Midbrain (tissue), 1 donor: ENCODE results near the gene UQCC5.
"Not testable (repeated sequence)": the region's sequence is repeated elsewhere in the genome, so short reads cannot be mapped to it uniquely, and the experiment has no call there.

ENCODE experiments used
- DNase-seq: peaks from one replicate; lab custom pipeline; 2025; lab: John Stamatoyannopoulos, UW

Gene UQCC5

GRCh38 chr3:52523386-52524257 lies 12.8 kb upstream of the UQCC5 start:
- DNase-seq = no peak

- DNase-seq = no peak
Observed at GRCh38 chr3:52524258-52524751, 12.1 kb upstream of the UQCC5 start.

GRCh38 chr3:52524752-52525679 lies 11.4 kb upstream of the UQCC5 start:
- no peak for DNase-seq

- DNase-seq = no peak
Observed at GRCh38 chr3:52525680-52526561, 10.5 kb upstream of the UQCC5 start.

- DNase-seq = not testable (repeated sequence)
Observed at GRCh38 chr3:52526671-52527038, 9.8 kb upstream of the UQCC5 start.

- DNase-seq = no peak
Observed at GRCh38 chr3:52527039-52527731, 9.2 kb upstream of the UQCC5 start.

GRCh38 chr3:52527732-52528585 lies 8.4 kb upstream of the UQCC5 start:
- no peak for DNase-seq

GRCh38 chr3:52528586-52529375 lies 7.6 kb upstream of the UQCC5 start:
- no peak for DNase-seq

GRCh38 chr3:52529376-52530333 lies 6.8 kb upstream of the UQCC5 start:
- DNase-seq = no peak

GRCh38 chr3:52530918-52531826 lies 5.2 kb upstream of the UQCC5 start:
- no peak for DNase-seq

- no peak for DNase-seq
Observed at GRCh38 chr3:52531860-52532516, 4.4 kb upstream of the UQCC5 start.

GRCh38 chr3:52532517-52532837 lies 3.9 kb upstream of the UQCC5 start:
- no peak for DNase-seq

- no peak for DNase-seq
Observed at GRCh38 chr3:52532838-52533622, 3.4 kb upstream of the UQCC5 start.

- DNase-seq = peak; percentile 56
Observed at GRCh38 chr3:52533623-52534280, 2.7 kb upstream of the UQCC5 start, which contains the start of gene NT5DC2. Gene NT5DC2, minus strand, starts transcription at chr3:52533857. Its CDS starts 120 bp downstream, at chr3:52533737.
